Esophagus (tissue), 2 donors: Measurements from ENCODE around the gene FGFR2. TPM values are rescaled to one million over a fixed set of nuclear protein-coding genes. Genes with fewer than 3 reads are reported as not detected.

ENCODE experiments used
- H3K27ac ChIP-seq, 2 donors: one replicate each; pipeline ENCODE4 v1.5.1; 2013; ENCODE audit warnings: low read depth in 2 of 2, mild to moderate bottlenecking in 2 of 2, inconsistent platforms in 1 of 2, low read length in 1 of 2, moderate library complexity in 1 of 2
- H3K27me3 ChIP-seq, 2 donors: one replicate each; pipeline ENCODE4 v1.6.1; 2013; ENCODE audit warnings: low read length in 2 of 2, control low read depth in 1 of 2, mild to moderate bottlenecking in 1 of 2; ENCODE audit not compliant: insufficient read depth in 2 of 2, control insufficient read depth in 1 of 2
- H3K36me3 ChIP-seq, 2 donors: one replicate each; pipeline ENCODE4 v1.6.1; 2013; ENCODE audit warnings: low read length in 1 of 2; ENCODE audit not compliant: control insufficient read depth in 2 of 2, insufficient read depth in 2 of 2
- H3K4me1 ChIP-seq, 2 donors: one replicate each; pipeline ENCODE4 v1.6.1; 2013; ENCODE audit warnings: low read length in 1 of 2; ENCODE audit not compliant: control insufficient read depth in 2 of 2, insufficient read depth in 2 of 2
- H3K4me3 ChIP-seq, 2 donors: one replicate each; pipeline ENCODE4 v1.5.1; 2013; ENCODE audit warnings: low read length in 2 of 2, mild to moderate bottlenecking in 2 of 2, low read depth in 1 of 2, moderate library complexity in 1 of 2
- H3K9me3 ChIP-seq, 2 donors: one replicate each; pipeline ENCODE4 v1.6.1; 2013; ENCODE audit warnings: mild to moderate bottlenecking in 2 of 2, low read depth in 1 of 2, low read length in 1 of 2, moderate library complexity in 1 of 2; ENCODE audit not compliant: control insufficient read depth in 2 of 2, insufficient read depth in 1 of 2
- WGBS, 2 donors: extraction: QIAGEN DNeasy Blood & Tissue Kit; methylation state at CpG; one replicate each; pipeline ENCODE4 v1.1.7; 2013; 5-methylcytosine and 5-hydroxymethylcytosine counted together
- polyA plus RNA-seq, 2 donors: library from polyadenylated mRNA; stranded (reverse); fragments of 200-250 nt; gene quantifications; one replicate each; pipeline ENCODE4 v1.2.3, GENCODE V29; 2013
- donor health status: healthy with polysubstance abuse.
- donor health status: Bipolar disorder and iron deficiency.

The FGFR2 gene
- polyA plus RNA-seq, 2 donors: 10.8 to 15.4 TPM

DNA sequence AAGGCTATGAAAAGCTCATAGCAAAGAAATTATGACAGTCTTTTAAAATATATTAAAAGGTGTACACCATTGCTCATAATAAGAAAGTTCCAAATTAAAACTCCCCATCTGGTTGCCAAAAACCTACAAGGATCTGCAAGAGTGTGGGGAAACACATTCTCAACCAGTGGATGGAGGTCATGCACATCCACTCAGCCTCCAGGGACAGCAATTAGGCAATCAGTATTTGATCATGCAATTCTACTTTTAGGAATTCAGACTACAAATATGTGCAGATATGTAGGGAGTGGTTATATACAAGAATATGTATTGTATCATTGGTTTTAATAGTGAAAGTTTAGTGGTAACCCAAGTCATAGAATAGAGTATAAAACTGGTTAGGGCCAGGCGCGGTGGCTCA lies 157.8 kb downstream of the FGFR2 start:
- Histone ChIP-seq H3K27me3 (no peaks in the 10 kb centered on the region), H3K9me3 (no peaks in the 10 kb centered on the region), H3K27ac (no peak overlapping the region), H3K4me1 (no peaks in the 10 kb centered on the region), H3K4me3 (no peak overlapping the region), H3K36me3 (no peaks in the 10 kb centered on the region)
- WGBS, 2 donors: 93 to 99% methylated on average over 2 of the region's 2 CpGs

DNA sequence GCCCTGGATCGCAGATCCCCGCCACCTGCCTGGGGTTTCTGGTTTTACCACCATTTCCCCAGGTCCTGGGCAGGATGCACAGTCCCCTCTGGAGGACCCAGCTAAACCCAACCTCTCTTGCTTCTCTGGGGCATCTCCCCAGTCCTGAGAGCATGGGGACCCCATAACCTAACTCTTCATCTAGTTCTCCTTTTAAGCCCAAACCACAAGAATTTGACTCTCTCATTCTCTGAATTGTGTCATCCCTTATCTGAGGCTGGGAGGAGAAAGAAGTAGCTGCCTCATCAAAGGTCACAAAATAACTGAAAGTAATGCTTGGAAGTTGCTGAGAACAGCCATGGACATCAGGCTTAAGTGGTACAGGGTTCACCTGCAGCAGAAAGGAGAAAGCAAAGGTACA lies 159.9 kb downstream of the FGFR2 start:
- WGBS, 2 donors: 95 to 97% methylated on average over 2 of the region's 2 CpGs
- no peaks in the 10 kb centered on the region for H3K36me3 ChIP-seq
- H3K4me3 ChIP-seq: no peak overlapping the region
- no peaks in the 10 kb centered on the region for H3K4me1 ChIP-seq
- H3K9me3 ChIP-seq: no peaks in the 10 kb centered on the region
- H3K27me3 ChIP-seq: no peaks in the 10 kb centered on the region
- no peak overlapping the region for H3K27ac ChIP-seq

DNA sequence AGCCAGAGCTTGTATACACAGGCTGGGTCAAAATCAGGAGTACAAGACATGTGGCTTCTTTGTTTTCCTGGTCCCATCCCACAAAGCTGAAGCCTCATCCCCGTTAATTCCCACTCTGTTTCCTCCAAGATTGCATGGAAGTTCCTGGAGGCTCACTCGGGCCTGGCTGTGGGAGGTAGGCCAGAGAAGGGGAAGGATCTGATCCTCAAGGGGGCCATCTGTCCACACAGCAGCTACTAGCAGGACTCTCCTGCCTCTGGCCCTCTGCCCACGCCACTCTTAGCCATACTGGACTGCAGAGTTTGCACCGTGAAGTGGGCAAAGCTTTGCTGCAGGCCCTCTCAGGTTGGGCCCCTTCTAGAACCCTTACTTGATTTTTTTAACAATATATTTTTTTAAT lies 160.6 kb downstream of the FGFR2 start:
- no peaks in the 10 kb centered on the region for H3K36me3 ChIP-seq
- H3K27ac ChIP-seq: no peak overlapping the region
- H3K4me3 ChIP-seq: no peak overlapping the region
- no peaks in the 10 kb centered on the region for H3K9me3 ChIP-seq
- H3K4me1 ChIP-seq: no peaks in the 10 kb centered on the region
- no peaks in the 10 kb centered on the region for H3K27me3 ChIP-seq
- WGBS, 2 donors: 54% methylated on average over 4 of the region's 4 CpGs

DNA sequence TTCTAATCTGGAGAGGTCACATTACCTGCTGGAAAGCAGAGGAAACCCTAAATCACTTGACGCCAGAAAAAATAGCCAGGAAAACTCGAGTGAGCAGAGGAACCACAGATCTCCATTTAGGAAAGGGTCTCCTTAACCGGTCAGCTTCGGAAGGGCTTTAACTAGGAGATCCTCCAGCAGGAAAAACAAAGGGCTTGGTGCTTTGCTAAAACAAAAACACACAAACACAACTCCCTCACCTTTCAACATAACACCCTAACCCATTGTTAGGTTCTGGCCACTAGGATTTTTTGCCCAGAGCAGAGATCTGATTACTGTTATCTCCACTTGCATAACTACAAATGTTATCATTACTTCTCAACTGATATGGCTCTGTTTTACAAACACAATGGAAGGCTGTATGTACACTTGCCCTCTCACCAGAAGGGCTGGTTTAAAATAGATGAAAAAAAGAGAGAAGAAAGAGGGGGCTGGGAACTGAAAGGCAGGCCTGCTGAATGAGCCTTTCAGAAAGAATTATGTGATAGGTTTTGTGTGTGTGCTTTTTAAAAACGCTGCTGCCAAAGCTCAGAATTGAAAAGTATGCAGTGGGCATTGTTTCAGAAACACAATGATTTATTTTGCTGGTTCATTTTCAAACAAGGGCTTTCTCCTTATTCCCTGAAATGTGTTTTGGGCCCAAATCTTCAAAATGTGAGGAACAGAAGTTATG lies 161.5 kb downstream of the FGFR2 start:
- Histone ChIP-seq H3K9me3 (no peaks in the 10 kb centered on the region), H3K27ac (no peak overlapping the region), H3K27me3 (no peaks in the 10 kb centered on the region), H3K4me1 (no peaks in the 10 kb centered on the region), H3K36me3 (no peaks in the 10 kb centered on the region), H3K4me3 (no peak overlapping the region)
- WGBS, 2 donors: 60 to 67% methylated on average over 5 of the region's 5 CpGs

DNA sequence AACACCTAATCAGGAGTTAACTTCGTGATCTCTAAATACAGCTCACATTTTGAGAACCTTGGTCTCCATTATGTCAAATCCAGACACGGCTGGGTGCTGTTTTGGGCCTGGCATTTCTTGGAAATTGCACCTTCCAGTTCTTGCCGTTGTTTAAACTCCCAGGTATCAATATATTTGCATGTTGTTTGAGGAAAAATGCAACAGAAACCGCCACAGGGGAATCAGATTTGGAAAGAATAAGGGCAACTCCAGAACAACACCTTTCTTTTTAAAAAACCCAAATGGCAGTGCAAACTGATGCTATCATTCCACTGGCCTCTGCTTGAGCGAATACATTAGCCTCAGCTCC lies 162.0 kb downstream of the FGFR2 start:
- Histone ChIP-seq H3K27me3 (no peaks in the 10 kb centered on the region), H3K9me3 (no peaks in the 10 kb centered on the region), H3K4me1 (no peaks in the 10 kb centered on the region), H3K36me3 (no peaks in the 10 kb centered on the region), H3K4me3 (no peak overlapping the region), H3K27ac (no peak overlapping the region)
- 85 to 87% methylated on average over 5 of the region's 5 CpGs for WGBS, 2 donors

DNA sequence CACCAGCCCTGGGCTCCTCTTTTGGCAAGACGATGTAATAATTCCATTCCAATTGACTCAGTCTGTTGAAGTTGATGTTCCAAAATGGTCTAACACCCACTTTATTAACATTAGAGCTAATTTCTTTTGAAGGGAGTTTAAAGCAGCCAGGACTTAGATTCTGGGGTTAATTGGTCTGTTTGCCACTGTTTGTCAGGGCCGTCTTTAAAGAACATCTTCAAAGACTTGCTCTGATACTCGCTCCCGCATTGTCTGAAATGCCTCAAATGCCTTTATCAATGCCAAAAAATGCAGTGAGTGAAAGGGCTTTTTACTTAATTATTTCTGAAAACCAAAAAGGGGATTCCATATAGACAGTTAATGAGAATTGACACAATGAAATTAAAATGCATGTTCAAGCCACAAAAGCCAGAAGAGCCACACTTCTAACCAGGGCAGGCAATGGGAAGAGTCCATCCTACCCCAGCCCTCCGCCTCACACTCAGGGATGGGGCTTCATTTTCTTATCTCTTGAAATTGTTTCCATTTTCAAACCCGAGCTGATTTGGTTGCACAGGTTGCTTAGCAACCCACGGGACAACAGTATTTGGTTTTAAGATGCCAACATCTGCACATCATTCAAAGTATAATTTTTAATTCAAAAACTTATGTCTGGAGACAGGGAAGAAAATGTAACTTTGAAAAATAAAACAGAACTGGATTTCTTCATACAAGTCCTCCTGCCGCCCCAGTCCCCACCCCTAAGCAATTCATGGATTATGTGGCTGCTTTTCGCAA lies 163.0 kb downstream of the FGFR2 start:
- no peaks in the 10 kb centered on the region for H3K4me1 ChIP-seq
- no peaks in the 10 kb centered on the region for H3K9me3 ChIP-seq
- no peaks in the 10 kb centered on the region for H3K27me3 ChIP-seq
- no peak overlapping the region for H3K27ac ChIP-seq
- no peaks in the 10 kb centered on the region for H3K36me3 ChIP-seq
- H3K4me3 ChIP-seq: no peak overlapping the region
- WGBS, 2 donors: 77 to 79% methylated on average over 9 of the region's 9 CpGs

DNA sequence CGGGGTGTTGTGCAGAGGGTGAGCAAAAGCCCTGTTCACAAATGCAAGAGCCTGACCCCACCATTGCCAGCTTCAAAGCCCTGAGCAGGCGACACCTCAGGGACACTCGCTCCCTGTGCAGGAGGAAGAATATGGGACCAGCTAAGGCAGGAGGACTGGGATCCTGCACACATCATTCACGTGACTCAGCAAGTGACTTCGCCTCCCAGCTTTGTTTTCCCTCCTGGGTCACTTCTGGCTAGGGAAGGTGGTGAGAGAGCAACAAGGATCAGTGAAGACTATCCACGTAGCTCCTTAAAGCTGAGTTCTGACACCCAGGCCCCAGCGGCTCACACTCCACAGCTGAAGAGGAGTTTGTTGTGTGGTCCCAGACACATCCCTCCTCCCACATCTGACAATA lies 164.3 kb downstream of the FGFR2 start:
- no peak overlapping the region for H3K4me3 ChIP-seq
- no peaks in the 10 kb centered on the region for H3K27me3 ChIP-seq
- H3K36me3 ChIP-seq: no peaks in the 10 kb centered on the region
- no peaks in the 10 kb centered on the region for H3K4me1 ChIP-seq
- H3K27ac ChIP-seq: no peak overlapping the region
- H3K9me3 ChIP-seq: no peaks in the 10 kb centered on the region
- WGBS, 2 donors: 89 to 90% methylated on average over 7 of the region's 7 CpGs

DNA sequence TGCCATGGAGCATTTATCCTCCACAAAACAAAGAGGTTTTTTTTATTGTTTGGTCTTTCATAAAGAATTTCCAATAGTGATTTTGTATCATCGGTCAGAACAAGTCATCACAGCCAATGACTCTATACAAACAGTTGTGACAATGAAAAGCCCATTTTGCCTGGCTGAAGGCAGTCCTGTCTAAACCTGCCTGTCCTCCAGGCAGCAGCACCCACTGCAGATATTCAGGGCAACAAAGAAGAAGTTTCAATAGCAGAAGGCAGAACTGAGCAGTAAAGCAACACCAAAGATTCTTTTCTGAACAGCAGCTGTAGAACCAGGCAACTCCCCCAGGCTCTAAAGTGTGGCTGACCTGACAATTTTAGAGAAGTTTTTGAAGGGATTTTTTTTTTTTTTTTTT lies 169.4 kb downstream of the FGFR2 start:
- 52 to 59% methylated on average over 1 of the region's 1 CpG for WGBS, 2 donors
- no peaks in the 10 kb centered on the region for H3K27me3 ChIP-seq
- no peaks in the 10 kb centered on the region for H3K36me3 ChIP-seq
- no peaks in the 10 kb centered on the region for H3K9me3 ChIP-seq
- H3K4me1 ChIP-seq: no peaks in the 10 kb centered on the region
- H3K4me3 ChIP-seq: no peak overlapping the region
- H3K27ac ChIP-seq: no peak overlapping the region
